ENCODE data around the gene RNU1-3. TPM values are rescaled to one million over a fixed set of nuclear protein-coding genes. Genes with fewer than 3 reads are reported as not detected.
A peak's percentile ranks its signal among the peaks of the same experiment; 100 is the strongest.
"Not testable (repeated sequence)": the region's sequence is repeated elsewhere in the genome, so short reads cannot be mapped to it uniquely, and the experiment has no call there.

RNU1-3 gene
- total RNA-seq, 1 donor from 2014 or later, result 1,438 TPM

DNA sequence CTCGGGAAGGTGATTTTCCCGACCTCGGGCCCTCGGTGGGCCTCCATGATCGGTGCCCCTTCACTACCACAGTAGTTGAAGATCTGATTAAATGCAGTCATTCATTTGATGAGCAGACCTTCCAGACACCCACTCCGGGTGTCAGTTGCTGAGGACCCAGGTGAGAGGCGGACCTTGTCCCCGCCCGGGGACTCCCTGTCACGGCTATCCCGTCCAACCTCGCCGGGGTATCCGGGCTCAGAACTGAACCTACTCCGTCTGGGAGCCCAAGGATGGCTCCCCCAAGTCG, 22.6 kb downstream of the RNU1-3 start:
- no peaks in the 10 kb centered on the region for H3K36me3 Mint-ChIP-seq (ENCODE audit: low read depth)

DNA sequence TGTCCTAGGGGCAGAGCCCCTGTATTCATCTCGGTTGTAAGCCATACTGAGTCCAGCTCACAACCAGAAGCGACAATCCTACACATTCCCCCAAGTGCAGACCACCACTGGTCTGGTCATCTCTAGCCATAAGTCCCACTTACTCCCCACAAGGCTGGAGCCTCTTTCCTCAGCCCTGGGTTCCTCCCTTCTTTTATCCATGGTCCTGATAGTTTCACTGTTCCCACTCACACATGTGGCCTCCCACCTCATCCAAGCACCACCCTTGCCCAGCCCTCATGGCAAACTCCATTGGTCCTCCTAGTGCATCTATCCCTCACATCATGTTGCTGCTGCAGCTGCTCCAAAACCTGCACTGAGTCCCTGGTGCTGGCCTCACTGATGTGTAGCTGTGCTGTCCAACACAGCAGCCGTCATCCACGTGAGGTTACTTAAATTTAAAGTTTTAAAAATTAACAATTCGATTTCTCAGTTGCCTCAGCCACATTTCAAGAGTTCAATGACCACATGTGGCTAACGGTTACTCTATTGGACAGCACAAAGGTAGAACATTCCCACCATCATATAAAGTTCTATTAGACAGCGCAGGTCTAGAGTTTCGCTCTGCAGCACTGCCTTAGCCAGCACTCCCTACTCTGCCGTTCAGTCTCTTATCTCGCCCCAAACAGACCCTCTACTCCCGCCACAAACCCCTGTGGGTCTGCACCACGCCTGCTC, 23.1 kb downstream of the RNU1-3 start:
- H3K36me3 Mint-ChIP-seq (ENCODE audit: low read depth); H3K9me3 Mint-ChIP-seq (ENCODE audit: low read depth); H3K4me3 Mint-ChIP-seq (ENCODE audit: unreplicated experiment); H3K27me3 Mint-ChIP-seq (ENCODE audit: low read depth); H3K4me1 Mint-ChIP-seq (ENCODE audit: low read depth); H3K27ac Mint-ChIP-seq (ENCODE audit: unreplicated experiment): not testable (repeated sequence)
- peak; percentile 96 for DNase-seq (ENCODE audit: low spot score)

More for the DNA sequence above, 22.6 kb downstream of the RNU1-3 start:
- H3K4me1 Mint-ChIP-seq (ENCODE audit: low read depth), result no peaks in the 10 kb centered on the region
- H3K9me3 Mint-ChIP-seq (ENCODE audit: low read depth), result no peaks in the 10 kb centered on the region
- TF ChIP-seq CTCF (IDR thresholded peaks at IDR 0.05), result no peak
- no peaks in the 10 kb centered on the region for H3K27me3 Mint-ChIP-seq (ENCODE audit: low read depth)
- DNase-seq (ENCODE audit: low spot score), result no peak
- H3K4me3 Mint-ChIP-seq (ENCODE audit: unreplicated experiment), result no peak overlapping the region
- no peak overlapping the region for H3K27ac Mint-ChIP-seq (ENCODE audit: unreplicated experiment)

GRCh38 chr1:16643001-16643411, 23.7 kb downstream of the RNU1-3 start:
- not testable (repeated sequence) for H3K9me3 Mint-ChIP-seq (ENCODE audit: low read depth); H3K4me1 Mint-ChIP-seq (ENCODE audit: low read depth); H3K27ac Mint-ChIP-seq (ENCODE audit: unreplicated experiment); H3K4me3 Mint-ChIP-seq (ENCODE audit: unreplicated experiment); H3K27me3 Mint-ChIP-seq (ENCODE audit: low read depth); H3K36me3 Mint-ChIP-seq (ENCODE audit: low read depth)
- peak; percentile 99 for DNase-seq (ENCODE audit: low spot score)

GRCh38 chr1:16642025-16642966, 24.5 kb downstream of the RNU1-3 start:
- H3K9me3 Mint-ChIP-seq (ENCODE audit: low read depth); H3K27ac Mint-ChIP-seq (ENCODE audit: unreplicated experiment); H3K36me3 Mint-ChIP-seq (ENCODE audit: low read depth); H3K4me1 Mint-ChIP-seq (ENCODE audit: low read depth); H3K27me3 Mint-ChIP-seq (ENCODE audit: low read depth); H3K4me3 Mint-ChIP-seq (ENCODE audit: unreplicated experiment): not testable (repeated sequence)
- DNase-seq (ENCODE audit: low spot score), result peak; percentile 94

DNA sequence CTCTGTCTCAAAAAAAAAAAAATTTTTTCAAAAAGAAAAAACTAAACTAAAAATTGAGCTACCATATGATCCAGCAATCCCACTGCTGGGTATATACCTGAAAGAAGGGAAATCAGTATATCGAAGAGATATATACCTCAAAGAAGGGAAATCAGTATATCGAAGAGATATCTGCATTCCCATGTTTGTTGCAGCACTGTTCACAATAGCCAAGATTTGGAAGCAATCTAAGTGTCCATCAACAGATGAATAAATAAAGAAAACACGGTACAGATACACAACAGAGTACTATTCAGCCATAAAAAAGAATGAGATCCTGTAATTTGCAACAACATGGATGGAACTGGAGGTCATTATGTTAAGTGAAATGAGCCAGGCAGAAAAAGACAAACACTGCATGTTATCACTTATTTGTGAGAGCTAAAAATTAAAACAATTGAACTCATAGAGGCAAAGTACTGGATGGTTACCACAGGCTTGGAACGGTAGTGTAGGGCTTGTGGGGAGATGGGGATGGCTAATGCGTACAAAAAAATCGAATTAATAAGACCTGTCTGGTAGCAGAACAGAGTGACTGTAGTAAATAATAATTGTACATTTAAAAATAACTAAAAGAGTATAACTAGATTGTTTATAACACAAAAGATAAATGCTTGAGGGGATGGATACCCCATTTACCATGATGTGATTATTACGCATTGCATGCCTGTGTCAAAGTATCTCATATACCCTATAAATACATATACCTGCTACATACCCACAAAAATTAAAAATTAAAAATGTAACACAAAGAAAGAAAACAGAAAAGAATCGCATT, 25.4 kb downstream of the RNU1-3 start:
- H3K36me3 Mint-ChIP-seq (ENCODE audit: low read depth); H3K9me3 Mint-ChIP-seq (ENCODE audit: low read depth); H3K4me3 Mint-ChIP-seq (ENCODE audit: unreplicated experiment); H3K4me1 Mint-ChIP-seq (ENCODE audit: low read depth); H3K27me3 Mint-ChIP-seq (ENCODE audit: low read depth); H3K27ac Mint-ChIP-seq (ENCODE audit: unreplicated experiment); DNase-seq (ENCODE audit: low spot score): not testable (repeated sequence)

- H3K9me3 Mint-ChIP-seq (ENCODE audit: low read depth); H3K27ac Mint-ChIP-seq (ENCODE audit: unreplicated experiment); H3K27me3 Mint-ChIP-seq (ENCODE audit: low read depth); H3K36me3 Mint-ChIP-seq (ENCODE audit: low read depth); H3K4me1 Mint-ChIP-seq (ENCODE audit: low read depth); H3K4me3 Mint-ChIP-seq (ENCODE audit: unreplicated experiment): not testable (repeated sequence)
- peak; percentile 96 for DNase-seq (ENCODE audit: low spot score)
Measured at GRCh38 chr1:16639091-16640031, 27.4 kb downstream of the RNU1-3 start.

DNA sequence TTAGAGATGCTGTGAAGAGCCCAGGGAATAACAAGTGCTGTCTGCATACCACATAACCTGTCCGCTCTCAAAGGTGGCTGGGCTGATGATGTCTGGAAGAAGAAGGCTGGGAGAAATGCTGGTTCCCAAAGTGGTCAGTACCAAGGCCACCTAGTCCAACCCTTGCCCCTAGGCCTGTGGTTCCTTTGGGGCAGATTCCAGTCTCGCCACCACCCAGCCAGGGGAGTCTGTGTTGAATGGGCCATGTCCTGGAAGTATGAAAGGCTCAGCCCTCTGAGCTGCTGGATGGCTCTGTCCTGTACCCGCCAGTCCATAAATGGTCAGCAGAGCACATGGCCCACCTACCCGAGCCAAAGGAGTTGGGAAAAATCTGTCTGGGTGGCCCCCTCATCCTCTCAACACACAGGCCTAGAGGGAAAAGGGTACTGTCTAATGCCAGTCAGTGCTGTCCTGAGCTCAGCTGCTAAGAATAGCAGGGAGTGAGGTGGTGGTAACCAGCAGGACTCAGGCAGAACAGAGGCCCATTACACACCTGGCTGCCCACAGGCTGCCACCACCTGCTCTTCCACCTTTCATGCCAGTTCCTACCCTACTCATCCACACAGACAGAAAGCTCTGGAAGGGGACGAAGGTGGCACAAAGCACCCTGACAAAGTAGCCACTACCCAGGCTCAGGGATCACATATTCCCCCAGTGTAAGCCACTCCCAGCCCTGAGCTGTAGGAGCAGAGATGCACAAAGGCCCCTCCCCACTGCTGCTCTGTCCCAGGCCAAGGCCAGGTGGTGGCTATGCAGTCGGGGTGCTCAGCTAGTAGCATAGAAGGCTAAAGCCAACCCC, 28.6 kb downstream of the RNU1-3 start:
- H3K36me3 Mint-ChIP-seq (ENCODE audit: low read depth); H3K9me3 Mint-ChIP-seq (ENCODE audit: low read depth); H3K4me3 Mint-ChIP-seq (ENCODE audit: unreplicated experiment); H3K4me1 Mint-ChIP-seq (ENCODE audit: low read depth); H3K27me3 Mint-ChIP-seq (ENCODE audit: low read depth); H3K27ac Mint-ChIP-seq (ENCODE audit: unreplicated experiment): not testable (repeated sequence)
- DNase-seq (ENCODE audit: low spot score), result peak; percentile 86

GRCh38 chr1:16636551-16637195, 30.1 kb downstream of the RNU1-3 start:
- peak; percentile 90 for DNase-seq (ENCODE audit: low spot score)
- not testable (repeated sequence) for H3K4me3 Mint-ChIP-seq (ENCODE audit: unreplicated experiment); H3K9me3 Mint-ChIP-seq (ENCODE audit: low read depth); H3K27me3 Mint-ChIP-seq (ENCODE audit: low read depth); H3K27ac Mint-ChIP-seq (ENCODE audit: unreplicated experiment); H3K4me1 Mint-ChIP-seq (ENCODE audit: low read depth)
- peaks cover 18% of the 10 kb centered on the region for H3K36me3 Mint-ChIP-seq (ENCODE audit: low read depth)

- peak; percentile 96 for DNase-seq (ENCODE audit: low spot score)
- not testable (repeated sequence) for H3K4me3 Mint-ChIP-seq (ENCODE audit: unreplicated experiment); H3K27me3 Mint-ChIP-seq (ENCODE audit: low read depth); H3K9me3 Mint-ChIP-seq (ENCODE audit: low read depth); H3K27ac Mint-ChIP-seq (ENCODE audit: unreplicated experiment); H3K4me1 Mint-ChIP-seq (ENCODE audit: low read depth)
- H3K36me3 Mint-ChIP-seq (ENCODE audit: low read depth), result peaks cover 22% of the 10 kb centered on the region
Measured at GRCh38 chr1:16635959-16636358, 30.8 kb downstream of the RNU1-3 start.

All from chondrocyte (in vitro differentiated cells).